GM12878 (cell line): ENCODE results near the gene GSTM4. TPM values are rescaled to one million over a fixed set of nuclear protein-coding genes. Genes with fewer than 3 reads are reported as not detected.
"Not testable (repeated sequence)": the region's sequence is repeated elsewhere in the genome, so short reads cannot be mapped to it uniquely, and the experiment has no call there.

Experiments used
- ATAC-seq: fragments of 200-7000 bp; cut with Tn5 transposase; 3 replicates; pipeline ENCODE4 v1.9.1; 2020; ENCODE audit warnings: mild to moderate bottlenecking, moderate library complexity
- BruUV-seq: library from RNA; stranded (reverse); fragments of 400-500 nt; replicated peaks from 2 replicates; lab custom pipeline; 2021; lab: Mats Ljungman, UMichigan
- CTCF ChIA-PET: fragments of 300-600 bp; sonication (Branson Sonifier 250); formaldehyde crosslinking; extraction: SDS; loops from one replicate; lab custom pipeline; 2021; ENCODE audit warnings: inconsistent platforms; lab: Yijun Ruan, JAX
- POLR2A ChIA-PET: fragments of 350-600 bp; formaldehyde crosslinking; extraction: SDS; loops from one replicate; lab custom pipeline; 2021; ENCODE audit warnings: inconsistent platforms; lab: Charles Lee
- RAD21 ChIA-PET: fragments of 300-600 bp; sonication (Branson Sonifier 250); formaldehyde crosslinking; loops from one replicate; lab custom pipeline; 2023; ENCODE audit warnings: antibody characterized with exemption; ENCODE audit not compliant: unreplicated experiment; lab: Charles Lee
- SMC1A ChIA-PET: fragments of 300-600 bp; sonication (Branson Sonifier 250); formaldehyde crosslinking; loops from one replicate; lab custom pipeline; 2023; ENCODE audit not compliant: unreplicated experiment, uncharacterized antibody; lab: Charles Lee
- DNase-seq: peaks from one replicate; pipeline ENCODE4 v3.0.0-alpha.2; 2011; ENCODE audit warnings: low read depth, low spot score
- FAIRE-seq: peaks from 3 replicates; lab custom pipeline; 2011; peaks lifted over from hg19 to GRCh38; lab: Jason Lieb, UNC
- H2AFZ ChIP-seq: 2 replicates; pipeline ENCODE4 v1.6.0; 2011; ENCODE audit warnings: low read depth, low read length, control low read depth; ENCODE audit not compliant: control insufficient read depth
- H3K27ac ChIP-seq: 2 replicates; pipeline ENCODE4 v1.5.1; 2011; ENCODE audit warnings: control low read depth; ENCODE audit not compliant: control insufficient read depth, insufficient read depth
- H3K27me3 ChIP-seq, 2 experiments: replicated peaks in 1 of 2; 2 replicates each; pipeline versions ENCODE4 v1.6.0 to v1.6.1; 2011; ENCODE audit warnings: low read length in 1 of 2; ENCODE audit not compliant: control insufficient read depth in 2 of 2, insufficient read depth in 2 of 2
- H3K36me3 ChIP-seq, 2 experiments: 2 replicates each; pipeline ENCODE4 v1.5.1; 2011; ENCODE audit warnings: low read length in 1 of 2; ENCODE audit not compliant: control insufficient read depth in 2 of 2, insufficient read depth in 2 of 2
- H3K4me1 ChIP-seq: 2 replicates; pipeline ENCODE4 v1.6.1; 2011; ENCODE audit warnings: mild to moderate bottlenecking, low read length, moderate library complexity, mixed read lengths; ENCODE audit not compliant: control insufficient read depth, insufficient read depth
- H3K4me2 ChIP-seq: 2 replicates; pipeline ENCODE4 v1.6.0; 2011; ENCODE audit warnings: control low read depth; ENCODE audit not compliant: control insufficient read depth, insufficient read depth
- H3K4me3 ChIP-seq: fragments of 200-600 bp; sonication (generic); 2 replicates; pipeline ENCODE4 v1.5.1; 2016
- H3K79me2 ChIP-seq: 2 replicates; pipeline ENCODE4 v1.6.0; 2011; ENCODE audit warnings: low read length; ENCODE audit not compliant: control insufficient read depth, insufficient read depth
- H3K9ac ChIP-seq: 2 replicates; pipeline ENCODE4 v1.8.0; 2011; ENCODE audit warnings: low read length, control low read depth, mixed read lengths; ENCODE audit not compliant: control insufficient read depth, insufficient read depth
- H3K9me3 ChIP-seq: replicated peaks from 3 replicates; pipeline ENCODE4 v1.5.1; 2011; ENCODE audit warnings: mild to moderate bottlenecking, low read length; ENCODE audit not compliant: control insufficient read depth, insufficient read depth
- H4K20me1 ChIP-seq: 2 replicates; pipeline ENCODE4 v1.6.0; 2011; ENCODE audit not compliant: control insufficient read depth, insufficient read depth
- WGBS: methylation state at CpG from one replicate; pipeline ENCODE4 v1.1.6; 2016; ENCODE audit warnings: low lambda C conversion rate; ENCODE audit not compliant: insufficient replicate concordance, insufficient coverage; ENCODE audit errors: missing lambda C conversion rate; 5-methylcytosine and 5-hydroxymethylcytosine counted together
- in situ Hi-C: fragments of 300-500 bp; cut with MboI; formaldehyde crosslinking; loops from 9 replicates; pipeline ENCODE4 v1.14.3; 2018; ENCODE audit warnings: mixed read lengths
- intact Hi-C: fragments of 100-400 bp; cut with micrococcal nuclease; formaldehyde crosslinking; loops from one replicate; pipeline ENCODE4 v1.14.2; 2022; ENCODE audit not compliant: unreplicated experiment
- polyA plus RNA-seq, 11 experiments: library from polyadenylated mRNA; depleted of rRNA in 4 of 11; unstranded in 6 of 11; stranded (reverse) in 5 of 11; fragments of >200 nt; fragmentation: Nextera tagmentation in 4 of 11; fragmentation: Illumina TruSeq in 1 of 11; extraction: Ambion mirVana in 4 of 11; extraction: Trizol in 1 of 11; gene quantifications; 1 replicate in 1 of 11; 2 replicates in 10 of 11; pipeline versions ENCODE4 v1.2.1 to v1.2.3, GENCODE V29; 2011 to 2016; ENCODE audit warnings: inconsistent platforms in 2 of 11, missing spikeins in 2 of 11, low read depth in 1 of 11
- total RNA-seq, 4 experiments: library from RNA; depleted of rRNA in 3 of 4; stranded (reverse); fragments of >200 nt in 3 of 4; fragmentation: Illumina TruSeq in 1 of 4; extraction: Trizol in 1 of 4; gene quantifications; 2 replicates each; pipeline versions ENCODE4 v1.2.1 to v1.2.3, GENCODE V29; 2013 to 2021

GSTM4 gene
- total and polyA plus RNA-seq, 10 of the 15 experiments (the other 5 are each of a cell fraction or from before 2014, with no cell fraction given): 14.3 to 37.2 (median 23.0) TPM

DNA sequence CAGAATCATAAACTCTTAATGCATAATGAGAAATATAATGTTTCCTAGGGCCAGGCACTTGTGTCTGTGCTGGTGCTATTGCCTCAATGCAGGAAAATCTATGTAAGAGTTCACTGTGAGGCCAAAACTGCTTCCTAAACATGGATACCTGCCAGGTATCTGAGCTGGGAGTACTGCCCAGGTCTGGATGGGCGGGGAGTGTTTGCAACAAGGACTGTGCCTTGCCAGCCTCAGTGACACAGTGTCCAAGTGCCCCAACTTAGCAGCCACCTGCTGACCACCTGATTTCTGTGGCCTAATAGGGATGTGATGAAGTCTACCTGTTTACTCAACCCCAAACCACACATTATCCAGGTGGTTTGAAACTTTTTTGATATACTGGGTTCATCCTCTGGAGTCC is 29.5 kb downstream of the GSTM4 start:
- BruUV-seq: not testable (repeated sequence)

DNA sequence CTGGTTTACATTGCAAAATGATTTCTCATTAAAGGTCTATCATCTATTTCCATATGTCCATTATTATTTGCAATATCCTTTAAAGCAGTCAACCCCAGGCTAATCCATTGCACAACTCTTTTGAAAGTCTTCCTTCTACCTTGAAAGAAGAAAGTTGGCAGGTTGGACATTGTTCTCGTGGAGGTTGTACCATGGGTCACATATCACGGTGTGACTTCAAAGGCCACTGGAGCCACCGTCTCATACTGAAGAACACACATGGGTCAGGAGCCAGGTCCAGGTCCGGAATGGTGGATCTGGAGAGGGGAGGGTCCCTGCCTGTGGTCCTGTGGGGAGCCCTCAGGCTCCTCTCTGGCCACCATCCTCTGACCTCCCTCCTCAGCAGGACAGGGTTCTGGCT is 30.0 kb downstream of the GSTM4 start:
- H3K4me3 ChIP-seq, H2AFZ ChIP-seq, H3K36me3 ChIP-seq, H3K79me2 ChIP-seq, in situ Hi-C loops, H3K9ac ChIP-seq, H4K20me1 ChIP-seq, DNase-seq, H3K4me2 ChIP-seq, FAIRE-seq, H3K4me1 ChIP-seq, H3K9me3 ChIP-seq, H3K27ac ChIP-seq, BruUV-seq, RAD21 ChIA-PET, SMC1A ChIA-PET, ATAC-seq, H3K27me3 ChIP-seq, POLR2A ChIA-PET: not testable (repeated sequence)
- intact Hi-C loops: loop anchor here (5.0 kb wide), 1 partner anchor 44 kb away; no protein-coding TSS in a partner anchor
- WGBS: 67% methylated on average over 3 of the region's 4 CpGs
- CTCF ChIA-PET: interaction anchor here (1.1 kb wide), 1 partner anchor 30 kb away, joined by 3 read pairs; the partner anchor contains the start of gene GSTM4

More for the DNA sequence above, 29.5 kb downstream of the GSTM4 start:
- H3K9ac ChIP-seq, RAD21 ChIA-PET, POLR2A ChIA-PET, ATAC-seq, H3K4me2 ChIP-seq, H3K79me2 ChIP-seq, H3K4me3 ChIP-seq, H2AFZ ChIP-seq, H3K27ac ChIP-seq, H4K20me1 ChIP-seq, H3K9me3 ChIP-seq, H3K36me3 ChIP-seq, SMC1A ChIA-PET, H3K4me1 ChIP-seq, DNase-seq, in situ Hi-C loops, H3K27me3 ChIP-seq, FAIRE-seq: not testable (repeated sequence)
- intact Hi-C loops: loop anchor here (5.0 kb wide), 1 partner anchor 43 kb away; no protein-coding TSS in a partner anchor
- CTCF ChIA-PET: interaction anchor here (1.1 kb wide), 1 partner anchor 30 kb away, joined by 3 read pairs; the partner anchor contains the start of gene GSTM4
- WGBS: no CpG with 5 or more reads among the region's 1 CpG

DNA sequence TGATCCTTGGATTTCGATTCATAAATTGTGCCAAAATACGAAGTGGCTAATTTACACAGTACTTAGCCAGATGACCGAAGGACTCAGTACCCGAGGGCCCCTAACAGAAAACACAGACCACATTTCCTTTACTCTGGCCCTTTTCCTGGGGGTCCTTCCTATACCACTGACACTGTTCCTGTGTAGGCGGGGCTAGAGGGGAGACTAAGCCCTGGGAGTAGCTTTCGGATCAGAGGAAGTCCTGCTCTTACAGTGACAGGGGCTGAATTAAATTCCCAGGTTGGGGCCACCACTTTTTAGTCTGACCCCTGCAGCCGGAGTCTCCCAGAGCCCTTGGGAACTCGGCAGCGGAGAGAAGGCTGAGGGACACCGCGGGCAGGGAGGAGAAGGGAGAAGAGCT is 31.2 kb downstream of the GSTM4 start:
- H3K4me1 ChIP-seq, FAIRE-seq, H3K4me3 ChIP-seq, in situ Hi-C loops, DNase-seq, H3K36me3 ChIP-seq, H3K27me3 ChIP-seq, BruUV-seq, H3K4me2 ChIP-seq, H3K79me2 ChIP-seq, H4K20me1 ChIP-seq, H3K9me3 ChIP-seq: not testable (repeated sequence)
- peak overlapping the region; percentile 86 for H2AFZ ChIP-seq
- intact Hi-C loops: loop anchor here (5.0 kb wide), 1 partner anchor 45 kb away; no protein-coding TSS in a partner anchor
- H3K9ac ChIP-seq: peak overlapping the region; percentile 56; the same call in 1 of the 2 replicates
- peak; percentile 16 for ATAC-seq
- WGBS: 60% methylated on average over 9 of the region's 11 CpGs
- ChIA-PET RAD21 (interaction anchor here (0.7 to 2.4 kb wide), 7 partner anchors 35 to 297 kb away, joined by 3 to 12 read pairs (median 4); partner anchors contain the start of gene GNAI3), SMC1A (interaction anchor here (1.3 to 1.6 kb wide), 3 partner anchors 16 to 89 kb away, joined by 4 to 5 read pairs (median 4); no protein-coding TSS in a partner anchor), CTCF (interaction anchor here (0.9 to 3.2 kb wide), 6 partner anchors 31 to 297 kb away, joined by 3 to 34 read pairs (median 6); partner anchors contain the start of genes AHCYL1 and GSTM4), POLR2A (interaction anchor here (0.6 to 1.3 kb wide), 8 partner anchors 16 to 993 kb away, joined by 3 to 11 read pairs (median 4); partner anchors contain the start of gene GNAI3)
- H3K27ac ChIP-seq: peak overlapping the region; percentile 72; the same call in 1 of the 2 replicates
